Omental fat pad (tissue), 4 donors: ENCODE measurements around the gene MAN2C1. TPM values are rescaled to one million over a fixed set of nuclear protein-coding genes. Genes with fewer than 3 reads are reported as not detected.

Experiments used
- ATAC-seq: fragments of 150-250 bp; one replicate; pipeline ENCODE4 v1.9.1; 2016; ENCODE audit warnings: mild to moderate bottlenecking, moderate library complexity; ENCODE audit not compliant: low FRiP score
- DNase-seq: peaks from one replicate; pipeline ENCODE4 v3.0.0-alpha.2; 2019; ENCODE audit warnings: low spot score
- total RNA-seq, 4 donors: library from RNA; depleted of rRNA; stranded (reverse); fragments of >200 nt; gene quantifications; one replicate each; pipeline ENCODE4 v1.1.0, GENCODE V29; 2016
- TF ChIP-seq, protein P1 (sequence below), 3 donors: fragments of 450-650 bp; IDR thresholded peaks; one replicate each; pipeline ENCODE4 v1.5.1; 2016 to 2017; ENCODE audit warnings: antibody characterized with exemption in 3 of 3, mild to moderate bottlenecking in 3 of 3, moderate library complexity in 2 of 3

MAN2C1 gene
- total RNA-seq, 4 donors from 2014 or later, result 108 to 391 (median 171) TPM

DNA sequence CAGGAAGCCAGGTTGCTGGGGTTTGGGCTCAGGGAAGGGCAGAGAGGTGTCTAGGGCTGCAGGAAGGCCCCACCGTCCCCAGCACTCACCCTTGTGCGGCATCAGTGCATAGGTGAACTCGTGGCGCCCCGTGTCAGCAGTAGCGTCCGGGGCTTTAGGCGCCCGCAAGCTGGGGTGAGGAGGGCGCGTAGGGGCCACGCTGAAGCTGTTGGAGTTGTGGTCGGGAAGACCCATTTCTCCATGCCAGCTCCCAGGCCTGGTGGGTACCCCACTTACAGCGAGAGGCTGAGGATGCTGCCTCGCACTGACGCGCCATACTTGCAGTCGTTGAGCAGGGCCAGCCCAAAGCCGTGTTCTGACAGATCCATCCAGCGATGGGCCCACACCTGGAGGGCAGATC lies 11.9 kb downstream of the MAN2C1 start:
- TF ChIP-seq, protein P1, sequence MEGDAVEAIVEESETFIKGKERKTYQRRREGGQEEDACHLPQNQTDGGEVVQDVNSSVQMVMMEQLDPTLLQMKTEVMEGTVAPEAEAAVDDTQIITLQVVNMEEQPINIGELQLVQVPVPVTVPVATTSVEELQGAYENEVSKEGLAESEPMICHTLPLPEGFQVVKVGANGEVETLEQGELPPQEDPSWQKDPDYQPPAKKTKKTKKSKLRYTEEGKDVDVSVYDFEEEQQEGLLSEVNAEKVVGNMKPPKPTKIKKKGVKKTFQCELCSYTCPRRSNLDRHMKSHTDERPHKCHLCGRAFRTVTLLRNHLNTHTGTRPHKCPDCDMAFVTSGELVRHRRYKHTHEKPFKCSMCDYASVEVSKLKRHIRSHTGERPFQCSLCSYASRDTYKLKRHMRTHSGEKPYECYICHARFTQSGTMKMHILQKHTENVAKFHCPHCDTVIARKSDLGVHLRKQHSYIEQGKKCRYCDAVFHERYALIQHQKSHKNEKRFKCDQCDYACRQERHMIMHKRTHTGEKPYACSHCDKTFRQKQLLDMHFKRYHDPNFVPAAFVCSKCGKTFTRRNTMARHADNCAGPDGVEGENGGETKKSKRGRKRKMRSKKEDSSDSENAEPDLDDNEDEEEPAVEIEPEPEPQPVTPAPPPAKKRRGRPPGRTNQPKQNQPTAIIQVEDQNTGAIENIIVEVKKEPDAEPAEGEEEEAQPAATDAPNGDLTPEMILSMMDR (IDR thresholded peaks at IDR 0.05), result no peak
- ATAC-seq (no peak), DNase-seq (no peak)

DNA sequence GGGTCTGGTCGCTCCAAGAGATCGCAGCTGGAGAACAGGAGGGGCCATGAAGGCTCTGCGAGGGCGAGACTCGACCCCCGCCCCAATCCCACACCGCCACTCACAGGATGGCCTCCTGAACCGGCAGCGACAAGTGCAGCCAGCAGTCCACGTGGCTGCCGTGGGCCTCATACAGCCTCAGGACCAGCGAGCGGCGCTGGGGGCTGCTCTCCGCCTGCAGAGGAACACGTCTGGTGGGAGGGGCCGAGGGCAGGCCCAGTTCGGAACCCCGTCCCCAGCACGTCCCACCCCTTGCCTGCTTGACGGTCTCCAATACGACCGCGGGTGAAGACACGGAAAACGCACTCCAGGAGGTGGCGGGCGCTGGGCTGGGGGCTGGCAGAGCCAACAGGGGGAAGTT lies 12.4 kb downstream of the MAN2C1 start:
- no peak for DNase-seq
- no peak for ATAC-seq
- TF ChIP-seq, protein P1 (IDR thresholded peaks at IDR 0.05), result no peak

DNA sequence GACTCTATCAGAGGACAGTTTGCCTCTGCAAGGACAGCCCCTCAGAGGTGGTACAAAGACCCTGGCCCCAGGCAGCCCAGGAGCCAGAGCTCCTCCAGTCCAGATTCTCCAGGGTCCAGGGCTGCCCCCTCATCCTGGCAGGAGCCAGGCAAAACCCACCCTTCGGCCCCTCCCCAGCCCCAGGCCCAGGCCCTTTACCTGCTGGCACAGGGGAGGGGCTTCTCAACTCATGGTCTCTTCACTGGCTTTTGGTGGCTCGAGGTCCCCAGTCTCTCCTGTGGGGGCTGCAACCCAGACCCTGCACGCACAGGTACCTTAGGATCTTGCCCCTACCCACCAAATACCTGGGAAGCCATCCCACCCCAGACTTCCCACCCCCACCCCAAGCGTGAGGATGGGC lies 13.0 kb downstream of the MAN2C1 start:
- ATAC-seq (no peak), DNase-seq (no peak)
- TF ChIP-seq, protein P1 (IDR thresholded peaks at IDR 0.05), result no peak

DNA sequence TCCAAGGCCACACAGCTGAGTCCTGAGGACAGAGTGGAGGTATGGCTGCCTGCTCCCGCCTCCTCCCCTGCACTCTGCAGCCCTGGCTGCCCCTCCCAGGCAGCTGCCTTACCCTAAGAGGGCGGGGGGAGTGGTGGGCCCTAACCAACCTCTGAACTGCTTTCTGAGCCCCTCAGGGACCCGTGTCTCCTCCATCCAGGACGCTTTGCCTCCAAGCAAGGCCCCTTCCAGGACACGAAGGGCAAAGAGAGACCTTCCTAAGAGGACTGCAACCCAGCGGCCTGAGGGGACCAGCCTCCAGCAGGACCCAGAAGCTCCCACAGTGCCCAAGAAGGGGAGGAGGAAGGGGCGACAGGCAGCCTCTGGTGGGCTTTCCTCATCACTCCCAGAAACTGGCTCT lies 14.0 kb downstream of the MAN2C1 start:
- TF ChIP-seq, protein P1 (IDR thresholded peaks at IDR 0.05), result no peak
- no peak for DNase-seq
- no peak for ATAC-seq

DNA sequence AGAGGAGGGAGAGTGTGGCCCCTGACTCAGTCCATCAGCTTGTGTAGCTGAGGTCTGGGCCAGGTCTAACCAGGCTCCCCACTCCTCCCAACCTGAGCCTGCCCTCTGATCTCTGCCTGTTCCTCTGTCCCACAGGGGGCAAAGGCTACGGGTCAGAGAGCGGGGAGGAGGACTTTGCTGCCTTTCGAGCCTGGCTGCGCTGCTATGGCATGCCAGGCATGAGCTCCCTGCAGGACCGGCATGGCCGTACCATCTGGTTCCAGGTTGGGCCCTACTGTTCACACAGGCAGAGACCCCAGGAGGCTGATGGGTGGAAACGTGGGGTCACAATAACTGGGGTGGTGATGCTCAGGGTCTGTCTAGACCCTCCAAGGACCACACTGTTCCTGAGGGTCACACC lies 14.8 kb downstream of the MAN2C1 start:
- TF ChIP-seq, protein P1 (IDR thresholded peaks at IDR 0.05), result no peak
- DNase-seq (no peak), ATAC-seq (no peak)

DNA sequence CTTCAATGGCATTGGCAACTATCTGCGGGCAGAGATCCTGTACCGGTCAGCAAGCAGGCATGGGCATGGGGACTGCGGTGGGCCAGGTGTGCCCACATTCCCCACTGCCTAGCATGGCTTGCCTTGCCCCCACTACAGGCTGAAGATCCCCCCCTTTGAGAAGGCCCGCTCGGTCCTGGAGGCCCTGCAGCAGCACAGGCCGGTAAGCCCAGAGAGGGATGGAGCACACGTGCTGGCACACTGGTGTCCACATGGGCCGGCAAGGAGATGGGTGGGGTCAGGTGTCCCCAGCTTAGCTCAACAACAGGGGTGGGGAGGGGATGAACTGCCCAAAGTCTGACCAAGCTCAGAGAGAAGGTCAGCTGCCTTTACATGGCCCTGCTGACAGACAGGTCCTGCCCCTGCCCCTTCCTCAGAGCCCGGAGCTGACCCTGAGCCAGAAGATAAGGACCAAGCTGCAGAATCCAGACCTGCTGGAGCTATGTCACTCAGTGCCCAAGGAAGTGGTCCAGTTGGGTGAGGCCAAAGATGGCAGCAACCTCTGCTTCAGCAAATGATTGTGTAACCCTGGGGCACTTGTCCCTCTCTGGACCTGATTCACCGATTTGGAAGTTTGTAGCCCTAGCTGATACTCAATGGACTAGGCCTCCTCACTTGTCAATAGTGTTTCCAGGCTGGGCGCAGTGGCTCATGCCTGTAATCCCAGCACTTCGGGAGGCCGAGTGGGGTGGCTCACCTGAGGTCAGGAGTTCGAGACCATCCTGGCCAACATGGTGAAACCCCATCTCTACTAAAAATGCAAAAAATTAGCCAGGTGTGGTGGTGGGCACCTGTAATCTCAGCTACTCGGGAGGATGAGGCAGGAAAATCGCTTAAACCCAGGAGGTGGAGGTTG lies 16.0 kb downstream of the MAN2C1 start:
- TF ChIP-seq, protein P1 (IDR thresholded peaks at IDR 0.05), result no peak
- ATAC-seq, result no peak
- no peak for DNase-seq
